Upper lobe of right lung (tissue), 1 donor: ENCODE data around the gene COL6A1. TPM values are rescaled to one million over a fixed set of nuclear protein-coding genes. Genes with fewer than 3 reads are reported as not detected.

Experiments used
- ATAC-seq: fragments of 200-7000 bp; cut with Tn5 transposase; one replicate; pipeline ENCODE4 v1.9.1; 2020; ENCODE audit warnings: mild to moderate bottlenecking, moderate library complexity
- DNase-seq: peaks from one replicate; pipeline ENCODE4 v3.0.0-alpha.2; 2020
- H3K27ac ChIP-seq: fragments of 200-600 bp; one replicate; pipeline ENCODE4 v1.8.0; 2022
- H3K27me3 ChIP-seq: fragments of 200-600 bp; one replicate; pipeline ENCODE4 v1.8.0; 2022; ENCODE audit warnings: mild to moderate bottlenecking
- H3K36me3 ChIP-seq: fragments of 200-600 bp; one replicate; pipeline ENCODE4 v1.8.0; 2022
- H3K4me1 ChIP-seq: fragments of 200-600 bp; one replicate; pipeline ENCODE4 v1.8.0; 2022
- H3K4me3 ChIP-seq: fragments of 200-600 bp; one replicate; pipeline ENCODE4 v1.8.0; 2022; ENCODE audit warnings: mild to moderate bottlenecking
- H3K9me3 ChIP-seq: fragments of 200-600 bp; one replicate; pipeline ENCODE4 v1.8.0; 2022
- CTCF ChIP-seq: fragments of 200-600 bp; IDR thresholded peaks from one replicate; pipeline ENCODE4 v1.8.0; 2022; ENCODE audit warnings: antibody characterized with exemption
- intact Hi-C: fragments of 100-400 bp; cut with DNase I; formaldehyde crosslinking; loops from one replicate; pipeline ENCODE4 v1.11.0; 2022
- total RNA-seq: library from RNA; stranded (reverse); fragmentation: NEBNext Ultra II Directional; extraction: Animal tissue kit (Norgen Biotek cat#: 25700); gene quantifications from one replicate; pipeline ENCODE4 v1.2.1, GENCODE V29; 2021
- donor health status: DM: no; HTN: yes; CAD: no; lungs with severe emphysema.

COL6A1 gene
- total RNA-seq, 1 donor from 2014 or later = 175 TPM

GRCh38 chr21:46017148-46017547, 35.6 kb downstream of the COL6A1 start:
- Histone ChIP-seq H3K27ac (no peak overlapping the region), H3K4me1 (no peaks in the 10 kb centered on the region), H3K27me3 (peaks cover 3% of the 10 kb centered on the region), H3K9me3 (no peaks in the 10 kb centered on the region), H3K36me3 (no peaks in the 10 kb centered on the region), H3K4me3 (no peak overlapping the region)
- ATAC-seq (no peak), DNase-seq (no peak)
- no peak for TF ChIP-seq CTCF
- intact Hi-C loops = no loop called here

DNA sequence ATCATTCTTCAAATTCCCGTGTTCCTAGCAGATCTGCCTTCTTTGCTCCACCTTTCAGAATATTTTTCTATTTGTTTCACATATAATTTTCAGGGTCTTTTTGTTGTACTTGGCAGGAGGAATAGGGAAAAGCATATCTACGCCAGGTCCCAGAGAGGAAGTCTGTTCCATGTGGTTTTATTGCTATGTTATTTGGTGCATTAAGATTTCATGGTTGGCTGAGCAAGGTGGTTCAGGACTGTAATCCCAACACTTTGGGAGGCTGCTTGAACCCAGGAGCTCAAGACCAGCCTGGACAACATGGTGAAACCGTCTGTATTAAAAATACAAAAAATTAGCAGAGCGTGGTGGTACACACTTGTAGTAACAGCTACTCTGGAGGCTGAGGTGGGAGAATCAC, 36.1 kb downstream of the COL6A1 start:
- intact Hi-C loops = no loop called here
- Histone ChIP-seq H3K27ac (no peak overlapping the region), H3K9me3 (no peaks in the 10 kb centered on the region), H3K27me3 (peaks cover 3% of the 10 kb centered on the region), H3K36me3 (no peaks in the 10 kb centered on the region), H3K4me1 (no peaks in the 10 kb centered on the region), H3K4me3 (no peak overlapping the region)
- ATAC-seq (no peak), DNase-seq (no peak)
- TF ChIP-seq CTCF = no peak

DNA sequence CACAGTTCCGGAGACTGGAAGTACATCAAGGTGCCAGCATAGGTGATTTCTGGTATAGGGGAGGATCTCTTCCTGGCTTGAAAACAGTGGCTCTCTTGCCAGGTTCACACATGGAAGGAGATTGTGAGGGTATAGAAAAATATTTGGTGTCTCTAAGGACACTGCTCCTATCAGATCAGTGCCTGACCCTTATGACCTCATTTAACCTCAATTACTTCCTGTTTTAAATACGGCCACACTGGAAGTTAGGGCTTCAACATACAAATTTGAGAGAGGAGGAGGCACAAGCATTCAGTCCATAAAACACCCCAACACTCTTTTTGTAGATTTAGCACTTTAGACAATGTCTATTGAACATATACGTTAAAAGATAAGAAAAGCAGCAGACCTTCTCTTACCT, 37.0 kb downstream of the COL6A1 start:
- no peak overlapping the region for H3K4me3 ChIP-seq
- no peak for ATAC-seq
- H3K4me1 ChIP-seq = no peaks in the 10 kb centered on the region
- no peak for DNase-seq
- intact Hi-C loops = no loop called here
- H3K9me3 ChIP-seq = no peaks in the 10 kb centered on the region
- H3K36me3 ChIP-seq = no peaks in the 10 kb centered on the region
- TF ChIP-seq CTCF = no peak
- no peak overlapping the region for H3K27ac ChIP-seq
- H3K27me3 ChIP-seq = peaks cover 3% of the 10 kb centered on the region

DNA sequence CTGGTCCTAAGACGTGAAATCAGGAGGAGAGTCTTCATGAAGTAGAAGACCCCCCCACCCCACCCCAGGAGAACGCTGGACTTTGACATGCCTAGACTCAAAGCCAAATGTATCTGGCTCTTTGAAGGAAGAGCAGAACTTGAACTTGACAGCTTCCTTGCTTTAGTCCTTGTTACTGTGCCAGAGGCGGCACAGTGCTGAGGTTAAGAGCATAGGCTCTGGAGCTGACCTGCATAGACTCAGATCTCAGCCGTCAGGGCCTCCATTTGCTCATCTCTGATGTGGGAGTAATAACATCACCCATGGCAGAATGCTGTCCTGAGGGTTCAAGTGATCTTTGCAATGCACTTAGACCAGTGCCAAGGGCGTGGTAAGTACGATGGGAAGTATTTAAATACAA, 39.0 kb downstream of the COL6A1 start:
- H3K36me3 ChIP-seq = no peaks in the 10 kb centered on the region
- peaks cover 3% of the 10 kb centered on the region for H3K27me3 ChIP-seq
- TF ChIP-seq CTCF = no peak
- H3K4me1 ChIP-seq = no peaks in the 10 kb centered on the region
- no peaks in the 10 kb centered on the region for H3K9me3 ChIP-seq
- H3K4me3 ChIP-seq = no peak overlapping the region
- ATAC-seq = no peak
- no peak overlapping the region for H3K27ac ChIP-seq
- DNase-seq = no peak
- intact Hi-C loops = no loop called here

DNA sequence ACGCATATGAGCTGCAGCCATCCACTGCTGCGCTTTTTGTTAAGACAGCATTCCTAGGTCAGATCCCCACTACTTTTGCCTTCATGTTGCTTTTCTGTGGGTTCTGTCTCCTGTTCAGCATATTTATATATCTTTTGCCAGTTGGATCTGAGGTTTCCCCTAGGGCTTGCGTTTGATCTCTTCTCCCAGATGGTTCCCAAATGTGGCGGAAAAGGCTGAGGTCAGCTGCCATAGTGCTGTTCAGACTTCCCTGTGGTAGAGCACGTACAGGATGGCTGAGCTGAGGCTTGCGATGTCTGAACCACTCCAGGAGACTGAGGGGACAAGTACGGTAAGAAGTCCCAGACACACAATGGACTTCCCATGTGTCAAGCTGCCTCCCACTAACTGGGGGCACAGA, 39.8 kb downstream of the COL6A1 start:
- no peak for ATAC-seq
- no peak overlapping the region for H3K27ac ChIP-seq
- H3K4me1 ChIP-seq = no peaks in the 10 kb centered on the region
- no peaks in the 10 kb centered on the region for H3K36me3 ChIP-seq
- no peak overlapping the region for H3K4me3 ChIP-seq
- no peak for DNase-seq
- H3K27me3 ChIP-seq = peaks cover 3% of the 10 kb centered on the region
- intact Hi-C loops = no loop called here
- no peak for TF ChIP-seq CTCF
- no peaks in the 10 kb centered on the region for H3K9me3 ChIP-seq

GRCh38 chr21:46021978-46022544, 40.5 kb downstream of the COL6A1 start:
- Histone ChIP-seq H3K27me3 (peaks cover 3% of the 10 kb centered on the region), H3K9me3 (no peaks in the 10 kb centered on the region), H3K36me3 (no peaks in the 10 kb centered on the region), H3K4me3 (no peak overlapping the region), H3K27ac (no peak overlapping the region), H3K4me1 (peaks cover 1% of the 10 kb centered on the region)
- no peak for DNase-seq
- intact Hi-C loops = no loop called here
- no peak for ATAC-seq
- no peak for TF ChIP-seq CTCF
